ENCODE measurements around the gene ICAM3.
"Not testable (repeated sequence)": the region's sequence is repeated elsewhere in the genome, so short reads cannot be mapped to it uniquely, and the experiment has no call there.

ICAM3 gene, protein sequence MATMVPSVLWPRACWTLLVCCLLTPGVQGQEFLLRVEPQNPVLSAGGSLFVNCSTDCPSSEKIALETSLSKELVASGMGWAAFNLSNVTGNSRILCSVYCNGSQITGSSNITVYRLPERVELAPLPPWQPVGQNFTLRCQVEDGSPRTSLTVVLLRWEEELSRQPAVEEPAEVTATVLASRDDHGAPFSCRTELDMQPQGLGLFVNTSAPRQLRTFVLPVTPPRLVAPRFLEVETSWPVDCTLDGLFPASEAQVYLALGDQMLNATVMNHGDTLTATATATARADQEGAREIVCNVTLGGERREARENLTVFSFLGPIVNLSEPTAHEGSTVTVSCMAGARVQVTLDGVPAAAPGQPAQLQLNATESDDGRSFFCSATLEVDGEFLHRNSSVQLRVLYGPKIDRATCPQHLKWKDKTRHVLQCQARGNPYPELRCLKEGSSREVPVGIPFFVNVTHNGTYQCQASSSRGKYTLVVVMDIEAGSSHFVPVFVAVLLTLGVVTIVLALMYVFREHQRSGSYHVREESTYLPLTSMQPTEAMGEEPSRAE

GRCh38 chr19:10339380-10339960 lies at the start of gene ICAM3:
Gene ICAM3, minus strand, starts transcription at chr19:10339624. Its CDS starts 10 bp downstream, at chr19:10339614.
- peak in 1 of 2 donors; percentile 33 for DNase-seq (ENCODE audit: low read depth in 2 of 2, low spot score in 1 of 2)

- DNase-seq (ENCODE audit: low read depth in 2 of 2, low spot score in 1 of 2): peak; percentile 60 to 90
Measured at GRCh38 chr19:10388957-10389356, 49.5 kb upstream of the ICAM3 start.

DNA sequence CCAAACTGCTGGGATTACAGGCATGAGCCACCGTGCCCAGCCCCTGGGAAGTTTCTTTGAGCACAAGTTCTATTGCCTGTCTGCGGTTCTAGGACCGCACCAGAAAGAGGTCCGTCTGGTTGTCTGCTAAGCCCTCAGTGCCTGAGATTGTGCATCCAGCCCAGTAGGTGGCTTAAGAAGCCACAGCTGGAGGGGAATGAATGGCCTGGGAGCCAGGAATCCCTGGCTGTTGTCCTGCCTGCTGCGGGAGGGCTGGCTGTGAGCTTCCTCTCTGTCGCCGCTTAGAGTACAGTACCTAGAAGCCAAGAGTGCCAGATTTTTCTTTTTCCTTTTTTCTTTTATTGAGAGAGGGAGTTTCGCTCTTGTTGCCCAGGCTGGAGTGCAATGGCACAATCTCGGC lies 45.2 kb upstream of the ICAM3 start:
- no peak for DNase-seq (ENCODE audit: low read depth in 2 of 2, low spot score in 1 of 2)

DNA sequence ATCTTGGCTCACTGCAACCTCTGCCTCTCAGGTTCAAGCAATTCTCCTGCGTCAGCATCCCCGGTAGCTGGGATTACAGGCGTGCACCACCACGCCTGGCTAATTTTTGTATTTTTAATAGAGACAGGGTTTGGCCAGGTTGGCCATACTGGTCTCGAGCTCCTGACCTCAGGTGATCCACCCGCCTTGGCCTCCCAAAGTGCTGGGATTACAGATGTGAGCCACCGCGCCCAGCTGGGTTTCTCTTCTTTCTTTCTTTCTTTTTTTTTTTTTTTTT lies 43.7 kb upstream of the ICAM3 start:
- DNase-seq (ENCODE audit: low read depth in 2 of 2, low spot score in 1 of 2): not testable (repeated sequence)

GRCh38 chr19:10380313-10381102 lies 41.1 kb upstream of the ICAM3 start, which contains the start of gene TYK2:
Gene TYK2, minus strand, starts transcription at chr19:10380572. Its CDS starts 2,166 bp downstream, at chr19:10378406.
- DNase-seq (ENCODE audit: low read depth in 2 of 2, low spot score in 1 of 2): peak; percentile 80 to 91

DNA sequence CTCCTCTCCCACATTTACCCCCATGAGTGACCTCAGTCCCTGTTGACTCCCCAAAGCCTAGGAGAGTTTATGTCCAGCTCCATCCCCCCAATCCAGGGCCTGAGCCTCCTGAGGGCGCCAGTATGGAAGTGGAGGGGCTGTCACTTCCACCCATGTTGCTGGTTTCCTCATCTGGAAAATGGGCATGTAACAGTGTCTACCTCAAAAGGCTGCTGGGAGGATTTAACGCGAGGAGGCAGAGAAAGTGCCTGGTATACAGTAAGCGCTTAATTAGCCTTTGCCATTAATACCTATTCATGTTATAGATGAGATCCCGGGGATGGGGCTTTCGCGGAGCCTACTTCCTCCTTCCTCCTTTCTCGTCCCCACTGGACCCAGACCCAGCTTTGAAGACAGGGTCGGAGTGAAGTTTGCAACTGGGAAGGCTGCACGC lies 40.5 kb upstream of the ICAM3 start:
- no peak for DNase-seq (ENCODE audit: low read depth in 2 of 2, low spot score in 1 of 2)

DNA sequence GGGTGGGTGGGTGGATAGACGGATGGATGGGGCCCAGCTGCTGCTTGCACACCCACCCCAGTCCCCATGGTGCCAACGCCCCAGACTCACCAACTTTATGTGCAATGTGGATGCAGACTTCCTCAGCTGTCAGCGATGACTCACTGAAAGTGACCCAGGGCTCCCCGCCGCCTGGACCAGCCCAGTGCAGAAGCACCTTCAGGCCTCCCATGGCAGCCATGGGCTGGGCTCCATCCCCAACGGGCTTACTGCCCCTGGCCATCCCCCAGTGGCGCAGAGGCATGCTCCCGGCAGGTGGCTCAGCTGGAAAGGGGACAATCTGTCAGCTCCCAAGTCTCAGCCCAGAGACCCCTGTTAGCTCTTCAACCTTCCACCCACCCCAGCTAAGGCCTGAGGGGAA lies 38.7 kb upstream of the ICAM3 start:
- no peak for DNase-seq (ENCODE audit: low read depth in 2 of 2, low spot score in 1 of 2)

DNA sequence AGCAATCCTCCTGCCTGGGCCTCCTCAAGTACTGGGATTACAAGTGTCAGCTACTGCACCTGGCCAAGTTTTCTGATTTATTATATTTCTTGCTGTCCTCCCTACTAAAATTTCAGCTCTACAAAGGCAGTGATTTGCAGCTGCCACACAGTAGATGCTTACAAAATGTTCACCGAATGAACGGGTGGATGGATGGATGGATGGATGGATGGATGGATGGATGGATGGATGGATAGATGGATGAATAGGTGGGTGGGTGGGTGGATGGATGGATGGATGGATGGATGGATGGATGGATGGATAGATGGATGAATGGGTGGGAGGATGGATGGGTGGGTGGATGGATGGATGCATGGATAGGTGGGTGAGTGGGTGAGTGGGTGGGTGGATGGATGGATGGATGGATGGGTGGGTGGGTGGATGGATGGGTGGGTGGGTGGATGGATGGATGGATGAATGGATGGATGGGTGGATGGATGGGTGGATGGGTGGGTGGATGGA lies 37.8 kb upstream of the ICAM3 start:
- not testable (repeated sequence) for DNase-seq (ENCODE audit: low read depth in 2 of 2, low spot score in 1 of 2)

GRCh38 chr19:10374931-10375330 lies 35.5 kb upstream of the ICAM3 start:
- no peak for DNase-seq (ENCODE audit: low read depth in 2 of 2, low spot score in 1 of 2)

DNA sequence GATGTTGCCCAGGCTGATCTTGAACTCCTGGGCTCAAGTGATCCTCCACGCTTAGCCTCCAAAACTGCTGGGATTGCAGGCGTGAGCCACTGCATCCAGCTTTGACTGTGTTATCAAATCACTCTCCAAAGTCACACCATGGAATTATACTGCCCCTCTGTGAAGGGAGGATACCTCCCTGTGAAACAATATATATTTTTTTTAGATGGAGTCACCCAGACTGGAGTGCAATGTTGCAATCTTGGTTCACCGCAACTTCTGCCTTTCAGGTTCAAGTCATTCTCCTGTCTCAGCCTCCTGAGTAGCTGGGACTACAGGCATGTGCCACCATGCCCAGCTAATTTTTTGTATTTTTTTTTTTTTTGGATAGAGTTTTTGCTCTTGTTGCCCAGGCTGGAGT lies 33.3 kb upstream of the ICAM3 start:
- no peak for DNase-seq (ENCODE audit: low read depth in 2 of 2, low spot score in 1 of 2)

DNA sequence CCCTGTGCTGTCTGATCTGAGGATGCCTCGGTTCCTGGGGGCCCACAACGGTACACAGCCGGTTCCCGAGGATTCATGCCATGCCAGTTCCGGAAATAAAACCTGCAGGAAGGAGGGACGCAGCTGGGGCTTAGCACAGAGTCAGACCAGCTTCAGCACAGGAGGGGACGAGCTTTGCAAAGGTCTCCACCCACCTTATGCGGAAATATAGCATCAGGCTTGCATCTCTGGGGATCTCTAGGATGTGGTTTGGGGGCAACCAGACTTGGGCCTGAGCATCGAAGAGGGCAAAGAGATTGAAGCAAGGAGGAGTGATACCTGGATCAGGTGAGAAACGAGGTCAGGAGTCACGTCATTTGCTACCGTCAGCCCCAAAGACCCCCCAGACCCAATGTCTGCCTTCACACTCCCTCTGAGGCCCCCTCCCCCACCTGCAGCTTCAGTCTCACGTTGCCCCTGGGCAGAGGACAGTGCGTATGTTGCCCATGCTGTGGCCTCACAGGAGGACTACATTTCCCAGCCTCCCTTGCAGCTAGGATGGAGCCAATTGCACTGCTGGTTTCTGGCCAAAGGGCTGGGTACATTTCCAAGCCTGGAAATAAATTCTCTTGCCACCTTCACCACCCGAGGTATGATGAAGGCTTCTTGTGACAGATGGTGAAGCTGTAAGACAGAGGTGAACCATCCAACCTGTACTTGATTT lies 28.8 kb upstream of the ICAM3 start:
- no peak for DNase-seq (ENCODE audit: low read depth in 2 of 2, low spot score in 1 of 2)

GRCh38 chr19:10366950-10367512 lies 27.6 kb upstream of the ICAM3 start:
- DNase-seq (ENCODE audit: low read depth in 2 of 2, low spot score in 1 of 2): not testable (repeated sequence)

GRCh38 chr19:10365518-10365917 lies 26.1 kb upstream of the ICAM3 start:
- DNase-seq (ENCODE audit: low read depth in 2 of 2, low spot score in 1 of 2): no peak

DNA sequence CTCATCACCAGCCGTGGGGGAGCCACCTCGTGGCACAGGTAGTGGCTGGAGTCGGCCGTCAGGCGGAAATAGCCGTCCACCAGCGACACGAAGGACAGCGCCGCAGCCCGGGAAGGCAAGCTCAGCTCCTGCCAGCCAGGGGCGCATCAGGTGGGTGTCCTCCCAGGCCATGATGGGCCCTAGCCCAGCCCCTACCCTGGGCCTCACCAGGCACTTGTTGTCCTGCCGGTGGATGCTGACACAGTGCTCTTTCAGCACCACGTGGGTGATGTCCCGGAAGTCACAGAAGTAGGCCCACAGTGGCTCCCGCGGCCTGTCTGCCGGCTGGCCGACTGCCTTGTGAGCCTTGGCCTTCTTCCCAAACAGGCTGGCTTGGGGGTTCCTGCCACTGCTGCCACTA lies 25.2 kb upstream of the ICAM3 start:
- no peak for DNase-seq (ENCODE audit: low read depth in 2 of 2, low spot score in 1 of 2)

DNA sequence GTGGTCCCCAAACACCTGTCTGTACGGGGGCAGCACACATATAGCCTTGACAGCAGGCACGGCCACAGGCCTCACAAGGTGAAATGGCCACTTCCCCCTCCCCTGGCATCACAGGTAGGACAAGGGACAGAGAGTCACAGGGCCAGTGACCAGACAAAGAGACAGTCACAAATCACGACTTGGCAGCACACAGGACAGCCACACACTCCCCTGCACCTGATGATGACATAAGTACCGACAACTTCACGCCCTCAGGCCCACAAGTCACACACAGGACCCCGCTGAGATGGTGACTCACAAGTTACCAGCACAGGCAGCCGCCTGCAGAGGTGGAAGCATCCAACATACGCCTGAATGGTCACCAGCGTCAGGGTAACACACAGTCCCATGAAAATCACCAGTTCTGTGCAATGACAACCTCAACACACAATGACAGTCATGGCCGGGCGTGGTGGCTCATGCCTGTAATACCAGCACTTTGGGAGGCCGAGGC lies 24.4 kb upstream of the ICAM3 start:
- DNase-seq (ENCODE audit: low read depth in 2 of 2, low spot score in 1 of 2): no peak

GRCh38 chr19:10362259-10362658 lies 22.8 kb upstream of the ICAM3 start:
- DNase-seq (ENCODE audit: low read depth in 2 of 2, low spot score in 1 of 2): no peak

DNA sequence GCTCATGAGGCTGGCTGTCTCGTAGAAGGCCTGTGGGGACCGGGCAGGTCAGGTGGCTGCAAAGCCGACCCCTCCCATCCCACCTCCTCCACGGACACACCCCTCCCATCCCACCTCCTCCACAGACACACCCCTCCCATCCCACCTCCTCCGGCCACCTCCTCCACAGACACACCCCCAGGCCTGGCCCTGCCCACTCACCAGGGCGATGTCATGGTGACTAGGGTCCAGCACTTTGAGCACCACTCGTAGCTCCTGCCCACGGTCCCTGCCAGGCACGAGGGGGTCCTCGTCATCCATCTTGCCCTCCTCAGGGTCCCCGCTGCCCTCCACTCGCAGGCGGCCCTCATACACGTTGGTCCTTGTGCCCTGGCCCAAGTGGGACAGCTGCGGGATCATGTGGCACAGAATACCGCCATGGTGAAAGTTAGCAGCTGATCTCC lies 22.2 kb upstream of the ICAM3 start:
- DNase-seq (ENCODE audit: low read depth in 2 of 2, low spot score in 1 of 2): no peak

- no peak for DNase-seq (ENCODE audit: low read depth in 2 of 2, low spot score in 1 of 2)
Measured at GRCh38 chr19:10356431-10356830, 17.0 kb upstream of the ICAM3 start.

GRCh38 chr19:10353793-10354391 lies 14.5 kb upstream of the ICAM3 start:
- DNase-seq (ENCODE audit: low read depth in 2 of 2, low spot score in 1 of 2): peak in 1 of 2 donors; percentile 18

Data from stimulated activated CD8-positive, alpha-beta memory T cell treated with anti-CD3 and anti-CD28 coated beads, Interleukin-4, amount 100 ng/mL, for 4 hours (primary cell).